Stimulated activated naive CD4-positive, alpha-beta T cell (primary cell): ENCODE measurements around the gene KRTAP5-9.
"Not testable (repeated sequence)": the region's sequence is repeated elsewhere in the genome, so short reads cannot be mapped to it uniquely, and the experiment has no call there.

ENCODE experiments used
- DNase-seq, 6 experiments: peaks; one replicate each; lab custom pipeline; 2025; lab: John Stamatoyannopoulos, UW

KRTAP5-9 gene

GRCh38 chr11:71563406-71563805 is 15.2 kb downstream of the KRTAP5-9 start:
- DNase-seq, result no peak

- DNase-seq, result no peak
Measured at GRCh38 chr11:71564430-71564829, 16.2 kb downstream of the KRTAP5-9 start.

- DNase-seq, result no peak
Measured at GRCh38 chr11:71565263-71565662, 17.0 kb downstream of the KRTAP5-9 start, which contains the start of gene KRTAP5-10. KRTAP5-10 (plus strand) TSS chr11:71565563; CDS start chr11:71565588, 25 bp downstream.

- no peak for DNase-seq
Measured at GRCh38 chr11:71566081-71566620, 17.9 kb downstream of the KRTAP5-9 start.

- DNase-seq, result not testable (repeated sequence)
Measured at GRCh38 chr11:71566626-71567599, 18.7 kb downstream of the KRTAP5-9 start.

GRCh38 chr11:71567633-71568032 is 19.4 kb downstream of the KRTAP5-9 start:
- not testable (repeated sequence) for DNase-seq

- DNase-seq, result no peak
Measured at GRCh38 chr11:71568704-71569349, 20.6 kb downstream of the KRTAP5-9 start.

- not testable (repeated sequence) for DNase-seq
Measured at GRCh38 chr11:71571101-71571850, 23.1 kb downstream of the KRTAP5-9 start.

GRCh38 chr11:71572811-71573210 is 24.6 kb downstream of the KRTAP5-9 start:
- DNase-seq, result no peak

- DNase-seq, result no peak
Measured at GRCh38 chr11:71574418-71574817, 26.2 kb downstream of the KRTAP5-9 start.

- no peak for DNase-seq
Measured at GRCh38 chr11:71575723-71576424, 27.7 kb downstream of the KRTAP5-9 start.

GRCh38 chr11:71576688-71577465 is 28.7 kb downstream of the KRTAP5-9 start:
- DNase-seq, result not testable (repeated sequence)

- DNase-seq, result no peak
Measured at GRCh38 chr11:71577469-71578004, 29.3 kb downstream of the KRTAP5-9 start.

GRCh38 chr11:71579513-71579912 is 31.3 kb downstream of the KRTAP5-9 start:
- not testable (repeated sequence) for DNase-seq

GRCh38 chr11:71580057-71581003 is 32.1 kb downstream of the KRTAP5-9 start:
- peak in 2 of 6 experiments; percentile 1 to 11 for DNase-seq

GRCh38 chr11:71581826-71582225 is 33.6 kb downstream of the KRTAP5-9 start:
- no peak for DNase-seq

- no peak for DNase-seq
Measured at GRCh38 chr11:71582309-71582895, 34.2 kb downstream of the KRTAP5-9 start, which contains the start of gene KRTAP5-11. KRTAP5-11 (minus strand) TSS chr11:71582875; CDS start chr11:71582837, 38 bp downstream.

GRCh38 chr11:71582969-71583368 is 34.7 kb downstream of the KRTAP5-9 start:
- DNase-seq, result not testable (repeated sequence)
